NCI-H345 treated with DMSO at 0.1 percent for 48 hours (cell line): ENCODE measurements around the gene KRT26.
"Not testable (repeated sequence)": the region's sequence is repeated elsewhere in the genome, so short reads cannot be mapped to it uniquely, and the experiment has no call there.

Source experiments
- DNase-seq: peaks from one replicate; lab custom pipeline; 2025; ENCODE audit not compliant: unreplicated experiment; lab: John Stamatoyannopoulos, UW

KRT26 gene

GRCh38 chr17:40795019-40795667, 23.1 kb upstream of the KRT26 start:
- DNase-seq = no peak

GRCh38 chr17:40794466-40794865, 22.5 kb upstream of the KRT26 start:
- DNase-seq = no peak

DNA sequence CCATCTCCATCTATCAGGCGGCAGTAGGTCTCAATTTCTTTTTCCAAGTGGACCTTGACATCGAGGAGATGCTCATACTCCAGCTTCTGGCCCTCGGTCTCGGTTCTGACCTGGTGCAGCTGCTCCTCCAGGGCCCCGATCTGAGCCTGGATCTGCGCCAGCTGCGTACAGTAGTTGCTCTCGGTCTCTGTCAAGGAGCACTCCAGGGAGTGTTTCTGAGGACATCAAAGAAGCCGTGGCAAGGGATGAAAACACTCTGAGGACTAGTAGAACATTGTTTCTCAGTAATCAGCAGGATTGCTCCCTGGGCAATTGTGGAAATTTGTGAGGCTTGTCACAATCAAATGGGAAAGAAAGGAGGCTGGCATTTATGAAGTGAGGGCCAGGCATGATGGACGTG, 21.8 kb upstream of the KRT26 start:
- DNase-seq = no peak

GRCh38 chr17:40791787-40792436, 19.9 kb upstream of the KRT26 start:
- no peak for DNase-seq

DNA sequence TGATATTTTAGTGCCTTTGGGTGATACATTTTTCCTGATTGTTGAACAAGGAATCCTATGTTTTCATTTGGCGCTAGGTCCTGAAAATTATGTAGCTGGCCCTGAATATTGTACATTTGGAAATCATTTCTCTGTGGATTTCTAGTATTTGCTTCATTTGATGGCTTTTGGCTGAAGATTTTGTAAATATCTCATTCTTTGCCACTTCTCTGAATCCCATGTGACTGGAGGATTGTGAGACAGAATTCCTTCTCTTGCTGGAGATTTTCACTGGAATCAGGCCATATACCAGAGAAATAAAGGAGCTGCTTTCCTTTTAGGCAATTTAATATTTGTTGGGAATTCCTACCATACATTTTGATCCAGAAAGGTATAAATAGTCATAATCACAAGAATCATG, 19.1 kb upstream of the KRT26 start:
- DNase-seq = no peak

- DNase-seq = no peak
Observed at GRCh38 chr17:40782450-40782849, 10.4 kb upstream of the KRT26 start, which contains the start of gene KRT27. Gene KRT27, minus strand, starts transcription at chr17:40782550. Its CDS starts 57 bp downstream, at chr17:40782493.

GRCh38 chr17:40779181-40779909, 7.3 kb upstream of the KRT26 start:
- no peak for DNase-seq

- no peak for DNase-seq
Observed at GRCh38 chr17:40778461-40778860, 6.5 kb upstream of the KRT26 start.

GRCh38 chr17:40777971-40778370, 6.0 kb upstream of the KRT26 start:
- DNase-seq = no peak

GRCh38 chr17:40777459-40777858, 5.5 kb upstream of the KRT26 start:
- no peak for DNase-seq

- DNase-seq = no peak
Observed at GRCh38 chr17:40775945-40776344, 3.9 kb upstream of the KRT26 start.

DNA sequence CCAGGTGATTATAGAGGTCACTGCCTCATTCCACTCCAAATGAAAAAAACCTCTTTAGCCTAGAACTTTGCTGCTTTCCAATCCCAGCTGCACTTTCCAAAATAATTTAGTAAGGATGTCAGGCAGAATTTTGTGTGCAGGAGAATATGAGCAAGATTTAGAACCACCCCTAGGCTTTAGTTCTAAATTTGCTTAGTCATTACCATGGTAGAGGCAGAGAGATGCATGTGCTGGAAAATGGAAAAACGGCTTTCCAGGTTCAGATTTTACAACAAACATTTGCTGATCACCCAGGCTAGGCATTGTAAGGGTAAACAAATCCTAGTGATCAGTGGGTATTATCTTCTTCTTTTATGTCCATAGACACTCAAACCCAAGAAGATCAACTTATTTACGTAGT, 6.3 kb downstream of the KRT26 start:
- no peak for DNase-seq

GRCh38 chr17:40763752-40764151, 8.2 kb downstream of the KRT26 start:
- DNase-seq = no peak

- no peak for DNase-seq
Observed at GRCh38 chr17:40760105-40761016, 11.6 kb downstream of the KRT26 start.

DNA sequence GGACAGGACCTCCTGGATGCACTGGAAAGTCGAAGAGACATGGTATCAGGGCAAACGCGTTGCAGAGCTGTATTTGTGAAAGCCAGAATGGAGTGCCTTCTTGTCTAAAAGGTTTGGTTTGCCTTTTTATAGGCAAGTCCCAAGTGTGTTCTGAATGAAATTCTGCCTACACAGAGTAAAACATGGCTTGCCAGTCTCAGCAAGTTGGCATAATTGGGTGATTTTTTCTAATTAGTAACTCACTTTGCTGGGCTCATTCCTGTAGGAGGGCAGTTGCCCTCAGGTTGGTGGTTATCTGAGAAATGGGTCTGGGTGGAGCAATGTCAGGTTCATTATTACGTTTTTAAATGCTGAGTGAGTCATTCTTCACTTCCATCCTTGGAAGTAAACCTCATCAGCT, 16.8 kb downstream of the KRT26 start, which contains the start of gene KRT25:
KRT25 (minus strand) TSS at position 101 of the 400 bp plus-strand sequence; CDS start at position 41, 60 bp downstream.
- DNase-seq = no peak

GRCh38 chr17:40753804-40754203, 18.2 kb downstream of the KRT26 start:
- no peak for DNase-seq

DNA sequence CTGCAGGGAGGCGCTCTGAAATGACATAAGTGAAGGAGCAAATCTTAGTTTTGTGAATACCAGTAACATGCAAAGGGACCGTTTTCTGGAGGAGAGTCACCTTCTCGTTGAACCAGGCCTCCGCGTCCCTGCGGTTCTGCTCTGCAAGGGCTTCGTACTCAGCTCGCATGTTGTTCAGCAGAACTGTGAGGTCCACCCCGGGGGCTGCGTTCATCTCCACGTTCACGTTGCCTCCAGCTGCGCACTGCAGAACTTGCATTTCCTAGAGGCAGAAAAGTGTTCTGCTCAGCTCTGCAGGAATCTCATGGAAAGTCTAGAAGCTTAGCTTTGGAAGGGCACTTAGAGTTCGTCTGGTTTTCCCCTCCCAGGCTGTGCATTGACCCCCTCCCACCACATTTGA, 20.9 kb downstream of the KRT26 start:
- no peak for DNase-seq

- no peak for DNase-seq
Observed at GRCh38 chr17:40750391-40750790, 21.6 kb downstream of the KRT26 start.

GRCh38 chr17:40748666-40749065, 23.3 kb downstream of the KRT26 start:
- not testable (repeated sequence) for DNase-seq

DNA sequence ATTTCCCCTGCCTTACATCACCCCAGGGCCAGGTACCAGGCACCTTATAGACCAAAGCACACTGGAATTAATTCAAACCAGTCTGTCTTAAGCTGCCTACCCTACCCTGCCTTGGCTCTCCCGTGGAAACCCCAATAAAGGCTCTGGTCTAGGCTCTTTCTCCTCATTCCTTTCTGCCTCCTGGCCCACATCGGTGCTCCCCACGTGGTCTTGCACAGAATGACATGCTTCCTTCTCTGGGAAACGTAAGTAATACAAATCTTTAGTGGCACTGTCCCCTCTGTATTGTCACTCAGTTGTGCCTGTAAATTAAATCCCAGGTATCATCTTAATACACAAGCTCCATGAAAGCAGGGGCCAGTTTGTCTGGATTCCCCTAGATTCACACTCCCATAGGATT, 33.4 kb downstream of the KRT26 start:
- no peak for DNase-seq

DNA sequence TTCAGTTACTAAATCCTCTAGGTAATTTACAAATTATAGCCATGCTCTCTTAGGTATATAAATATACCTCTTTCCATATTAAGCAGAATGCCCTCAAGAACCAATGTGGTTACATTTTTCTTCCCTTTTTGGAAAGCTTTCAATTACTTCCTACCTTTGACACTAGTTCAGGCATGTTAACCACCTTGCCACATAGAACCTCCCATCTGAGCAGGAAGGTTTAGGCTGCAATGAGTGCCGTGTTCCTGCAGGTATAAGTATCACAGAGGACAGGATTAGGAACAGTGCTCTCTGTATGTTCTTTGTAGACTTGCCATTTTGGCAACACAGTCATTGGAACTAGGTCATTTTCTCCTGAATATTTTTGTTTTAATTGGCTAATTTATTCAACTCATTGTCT, 37.0 kb downstream of the KRT26 start:
- DNase-seq = no peak
